Smooth muscle cell (in vitro differentiated cells): Measurements from ENCODE around the gene RADIL. TPM values are rescaled to one million over a fixed set of nuclear protein-coding genes. Genes with fewer than 3 reads are reported as not detected.
A peak's percentile ranks its signal among the peaks of the same experiment; 100 is the strongest.

Source experiments
- DNase-seq: peaks from one replicate; lab custom pipeline; 2025; ENCODE audit not compliant: unreplicated experiment; lab: John Stamatoyannopoulos, UW
- H2AFZ ChIP-seq: fragments of 200-600 bp; sonication (generic); 2 replicates; pipeline ENCODE4 v1.6.0; 2016; ENCODE audit warnings: antibody characterized with exemption, low read depth, mild to moderate bottlenecking
- H3F3A ChIP-seq: fragments of 200-600 bp; sonication (generic); 2 replicates; pipeline ENCODE4 v1.6.0; 2017; ENCODE audit warnings: antibody characterized with exemption, low read depth
- H3K27ac ChIP-seq: fragments of 200-600 bp; sonication (generic); 2 replicates; pipeline ENCODE4 v1.5.1; 2016; ENCODE audit warnings: low read depth, mild to moderate bottlenecking
- H3K27me3 ChIP-seq: fragments of 200-600 bp; sonication (generic); 2 replicates; pipeline ENCODE4 v1.6.1; 2016; ENCODE audit warnings: low read depth, mild to moderate bottlenecking
- H3K36me3 ChIP-seq: fragments of 200-600 bp; sonication (generic); 2 replicates; pipeline ENCODE4 v1.5.1; 2016; ENCODE audit warnings: low read depth
- H3K4me1 ChIP-seq: fragments of 200-600 bp; sonication (generic); 2 replicates; pipeline ENCODE4 v1.5.1; 2016; ENCODE audit warnings: low read depth
- H3K4me2 ChIP-seq: fragments of 200-600 bp; sonication (generic); 2 replicates; pipeline ENCODE4 v1.6.0; 2016; ENCODE audit warnings: mild to moderate bottlenecking
- H3K4me3 ChIP-seq: fragments of 200-600 bp; sonication (generic); 2 replicates; pipeline ENCODE4 v1.5.1; 2016; ENCODE audit warnings: mild to moderate bottlenecking
- H3K79me2 ChIP-seq: fragments of 200-600 bp; sonication (generic); 2 replicates; pipeline ENCODE4 v1.6.0; 2016; ENCODE audit warnings: low read depth, mild to moderate bottlenecking
- H3K9ac ChIP-seq: fragments of 200-600 bp; sonication (generic); 2 replicates; pipeline ENCODE4 v1.6.0; 2016; ENCODE audit warnings: low read depth
- H3K9me3 ChIP-seq: fragments of 200-600 bp; sonication (generic); replicated peaks from 2 replicates; pipeline ENCODE4 v1.5.1; 2016; ENCODE audit warnings: low read depth
- H4K20me1 ChIP-seq: fragments of 200-600 bp; sonication (generic); 2 replicates; pipeline ENCODE4 v1.6.0; 2016; ENCODE audit warnings: low read depth
- CTCF ChIP-seq: fragments of 200-600 bp; sonication (generic); IDR thresholded peaks from 2 replicates; pipeline ENCODE4 v1.5.1; 2017; ENCODE audit warnings: borderline replicate concordance, mild to moderate bottlenecking, antibody characterized with exemption; ENCODE audit not compliant: insufficient read depth, poor library complexity, severe bottlenecking
- WGBS: methylation state at CpG from one replicate; pipeline ENCODE4 v1.1.7; 2016; ENCODE audit warnings: low lambda C conversion rate; 5-methylcytosine and 5-hydroxymethylcytosine counted together
- polyA plus RNA-seq: library from polyadenylated mRNA; unstranded; fragments of >200 nt; fragmentation: Nextera tagmentation; extraction: Ambion mirVana; gene quantifications from 2 replicates; pipeline ENCODE4 v1.2.1, GENCODE V29; 2016
- total RNA-seq: library from RNA; depleted of rRNA; stranded (reverse); fragments of >200 nt; gene quantifications from 2 replicates; pipeline ENCODE4 v1.2.3, GENCODE V29; 2014

Gene RADIL
- total and polyA plus RNA-seq, 2 experiments from 2014 or later, result 4.7 to 10.7 TPM

- Histone ChIP-seq H3K27ac (no peak overlapping the region), H3K4me2 (no peak overlapping the region), H3K9ac (no peak overlapping the region), H3K36me3 (peaks cover 5% of the 10 kb centered on the region), H3F3A (no peaks in the 10 kb centered on the region), H4K20me1 (peaks cover 24% of the 10 kb centered on the region), H3K9me3 (no peaks in the 10 kb centered on the region), H3K27me3 (no peaks in the 10 kb centered on the region), H2AFZ (no peak overlapping the region), H3K79me2 (peaks cover 20% of the 10 kb centered on the region), H3K4me3 (no peak overlapping the region), H3K4me1 (no peaks in the 10 kb centered on the region)
- TF ChIP-seq CTCF, result no peak
- WGBS, result 94% methylated on average over 15 of the region's 24 CpGs
- DNase-seq, result no peak
Observed at GRCh38 chr7:4755045-4755444, 128.5 kb downstream of the RADIL start.

GRCh38 chr7:4754433-4755010 lies 129.0 kb downstream of the RADIL start:
- no peak for TF ChIP-seq CTCF
- Histone ChIP-seq H3K27me3 (no peaks in the 10 kb centered on the region), H3F3A (no peaks in the 10 kb centered on the region), H3K79me2 (peaks cover 26% of the 10 kb centered on the region), H3K9ac (no peak overlapping the region), H3K4me1 (no peaks in the 10 kb centered on the region), H3K9me3 (no peaks in the 10 kb centered on the region), H3K27ac (no peak overlapping the region), H3K4me2 (no peak overlapping the region), H3K36me3 (peaks cover 5% of the 10 kb centered on the region), H3K4me3 (no peak overlapping the region), H4K20me1 (peaks cover 24% of the 10 kb centered on the region), H2AFZ (no peak overlapping the region)
- 99% methylated on average over 35 of the region's 36 CpGs for WGBS
- no peak for DNase-seq

GRCh38 chr7:4753598-4754432 lies 129.7 kb downstream of the RADIL start:
- no peak overlapping the region for H3K4me2 ChIP-seq
- H3K27me3 ChIP-seq, result no peaks in the 10 kb centered on the region
- H3K4me3 ChIP-seq, result no peak overlapping the region
- no peaks in the 10 kb centered on the region for H3F3A ChIP-seq
- no peaks in the 10 kb centered on the region for H3K9me3 ChIP-seq
- TF ChIP-seq CTCF, result peak; percentile 89
- peak; percentile 8 for DNase-seq
- H3K9ac ChIP-seq, result no peak overlapping the region
- no peak overlapping the region for H3K27ac ChIP-seq
- WGBS, result 65% methylated on average over 31 of the region's 31 CpGs
- H3K4me1 ChIP-seq, result no peaks in the 10 kb centered on the region
- peaks cover 29% of the 10 kb centered on the region for H3K79me2 ChIP-seq
- H4K20me1 ChIP-seq, result peaks cover 24% of the 10 kb centered on the region
- H3K36me3 ChIP-seq, result peaks cover 5% of the 10 kb centered on the region
- H2AFZ ChIP-seq, result no peak overlapping the region
